Keratinocyte (primary cell): ENCODE measurements around the gene EBLN2. TPM values are rescaled to one million over a fixed set of nuclear protein-coding genes. Genes with fewer than 3 reads are reported as not detected.

Experiments
- DNase-seq: peaks from one replicate; pipeline ENCODE4 v3.0.0-alpha.2; 2011; ENCODE audit warnings: low read depth, missing footprints, low spot score
- FAIRE-seq: peaks from 2 replicates; lab custom pipeline; 2011; peaks lifted over from hg19 to GRCh38; lab: Jason Lieb, UNC
- H2AFZ ChIP-seq: 2 replicates; pipeline ENCODE4 v1.6.0; 2012; ENCODE audit warnings: low read length, control low read depth, inconsistent platforms; ENCODE audit not compliant: control insufficient read depth
- H3K27ac ChIP-seq: 2 replicates; pipeline ENCODE4 v1.5.1; 2011; ENCODE audit warnings: low read length; ENCODE audit not compliant: control insufficient read depth, insufficient read depth
- H3K27me3 ChIP-seq: 3 replicates; pipeline ENCODE4 v1.6.0; 2011; ENCODE audit warnings: low read length; ENCODE audit not compliant: control insufficient read depth, insufficient read depth; ENCODE audit errors: extremely low read depth
- H3K36me3 ChIP-seq, 2 experiments: 2 replicates in 1 of 2; 3 replicates in 1 of 2; pipeline ENCODE4 v1.5.1; 2011; ENCODE audit warnings: low read length in 2 of 2, mild to moderate bottlenecking in 1 of 2; ENCODE audit not compliant: control insufficient read depth in 2 of 2, insufficient read depth in 2 of 2; ENCODE audit errors: extremely low read depth in 1 of 2
- H3K4me1 ChIP-seq: 3 replicates; pipeline ENCODE4 v1.5.1; 2011; ENCODE audit warnings: low read length; ENCODE audit not compliant: control insufficient read depth, insufficient read depth; ENCODE audit errors: extremely low read depth
- H3K4me2 ChIP-seq: 3 replicates; pipeline ENCODE4 v1.6.0; 2011; ENCODE audit warnings: low read depth, low read length; ENCODE audit not compliant: control insufficient read depth, insufficient read depth; ENCODE audit errors: extremely low read depth
- H3K4me3 ChIP-seq, 3 experiments: fragments of 200-600 bp in 1 of 3; sonication (generic) in 1 of 3; 2 replicates in 2 of 3; 3 replicates in 1 of 3; pipeline ENCODE4 v1.5.1; 2011 to 2016; ENCODE audit warnings: low read length in 3 of 3, mild to moderate bottlenecking in 3 of 3, control low read depth in 2 of 3, inconsistent platforms in 1 of 3, low read depth in 1 of 3, mixed read lengths in 1 of 3, mixed run types in 1 of 3, moderate library complexity in 1 of 3; ENCODE audit not compliant: control insufficient read depth in 2 of 3, insufficient read depth in 2 of 3; ENCODE audit errors: extremely low read depth in 1 of 3
- H3K79me2 ChIP-seq: 2 replicates; pipeline ENCODE4 v1.6.0; 2012; ENCODE audit warnings: low read length; ENCODE audit not compliant: control insufficient read depth, insufficient read depth
- H3K9ac ChIP-seq: 3 replicates; pipeline ENCODE4 v1.6.0; 2011; ENCODE audit warnings: low read length; ENCODE audit not compliant: control insufficient read depth, insufficient read depth; ENCODE audit errors: extremely low read depth
- H3K9me1 ChIP-seq: 3 replicates; pipeline ENCODE4 v1.6.0; 2011; ENCODE audit warnings: low read length; ENCODE audit not compliant: control insufficient read depth, insufficient read depth; ENCODE audit errors: extremely low read depth
- H3K9me3 ChIP-seq: 2 replicates; pipeline ENCODE4 v1.5.1; 2012; ENCODE audit warnings: low read depth, low read length; ENCODE audit not compliant: control insufficient read depth
- H4K20me1 ChIP-seq: 3 replicates; pipeline ENCODE4 v1.6.0; 2011; ENCODE audit warnings: low read length; ENCODE audit not compliant: control insufficient read depth, insufficient read depth; ENCODE audit errors: extremely low read depth
- CTCF ChIP-seq, 3 experiments: IDR thresholded peaks in 1 of 3; conservative IDR thresholded peaks in 1 of 3; optimal IDR thresholded peaks in 1 of 3; 2 replicates in 2 of 3; 3 replicates in 1 of 3; pipeline versions ENCODE3 to v1.5.1; 2011; ENCODE audit warnings: low read length in 3 of 3, mild to moderate bottlenecking in 3 of 3, moderate library complexity in 2 of 3, control low read depth in 1 of 3, inconsistent platforms in 1 of 3; ENCODE audit not compliant: insufficient read depth in 2 of 3; ENCODE audit errors: extremely low read depth in 1 of 3
- EZH2 ChIP-seq: IDR thresholded peaks from one replicate; pipeline ENCODE4 v1.6.1; 2012; ENCODE audit warnings: inconsistent platforms, mild to moderate bottlenecking, low read length, moderate library complexity
- dilution Hi-C: fragments of 300-500 bp; cut with MboI; formaldehyde crosslinking; loops from one replicate; pipeline ENCODE4 v1.7.0; 2020; ENCODE audit warnings: low sequenced_read_pairs; ENCODE audit not compliant: extremely low pct_ligation_motif_present
- polyA plus RNA-seq, 5 experiments: library from polyadenylated mRNA; depleted of rRNA in 3 of 5; stranded (reverse) in 3 of 5; stranded (forward) in 1 of 5; unstranded in 1 of 5; fragments of >200 nt; gene quantifications; 1 replicate in 1 of 5; 2 replicates in 3 of 5; 3 replicates in 1 of 5; pipeline versions ENCODE4 v1.2.1 to v1.2.3, GENCODE V29; 2011 to 2012; ENCODE audit warnings: missing spikeins in 2 of 5, low read depth in 1 of 5, low replicate concordance in 1 of 5

The EBLN2 gene
- polyA plus RNA-seq, 1 donor (not counting 4 experiments of a cell fraction or from before 2014, with no cell fraction given): 4.0 TPM

- no peak for DNase-seq
- dilution Hi-C loops: no loop called here
- Histone ChIP-seq H3K4me1 (no peaks in the 10 kb centered on the region), H3K9me1 (no peaks in the 10 kb centered on the region), H4K20me1 (no peaks in the 10 kb centered on the region), H3K4me2 (no peak overlapping the region), H3K36me3 (no peaks in the 10 kb centered on the region), H3K9me3 (no peaks in the 10 kb centered on the region), H3K27me3 (no peaks in the 10 kb centered on the region), H3K27ac (no peak overlapping the region), H3K79me2 (no peaks in the 10 kb centered on the region), H3K4me3 (no peak overlapping the region), H3K9ac (no peak overlapping the region), H2AFZ (no peak overlapping the region)
- TF ChIP-seq CTCF (optimal IDR thresholded peaks at IDR 0.05 in 1 of 3, IDR thresholded peaks at IDR 0.05 in 1 of 3, conservative IDR thresholded peaks at IDR 0.05 in 1 of 3; ENCODE audit: extremely low read depth in 1 of 3, insufficient read depth in 2 of 3, low read length in 3 of 3): no peak
- TF ChIP-seq EZH2: no peak
- no peak for FAIRE-seq
Measured at GRCh38 chr3:73101881-73102280, 40.4 kb downstream of the EBLN2 start.

- no peak overlapping the region for H3K4me3 ChIP-seq
- H3K27ac ChIP-seq: no peak overlapping the region
- no peaks in the 10 kb centered on the region for H3K9me3 ChIP-seq
- FAIRE-seq (no peak), DNase-seq (no peak)
- no peaks in the 10 kb centered on the region for H4K20me1 ChIP-seq
- no peaks in the 10 kb centered on the region for H3K36me3 ChIP-seq
- no peaks in the 10 kb centered on the region for H3K79me2 ChIP-seq
- TF ChIP-seq CTCF (optimal IDR thresholded peaks at IDR 0.05 in 1 of 3, IDR thresholded peaks at IDR 0.05 in 1 of 3, conservative IDR thresholded peaks at IDR 0.05 in 1 of 3; ENCODE audit: extremely low read depth in 1 of 3, insufficient read depth in 2 of 3, low read length in 3 of 3) (no peak), EZH2 (no peak)
- H3K4me1 ChIP-seq: no peaks in the 10 kb centered on the region
- H3K9ac ChIP-seq: no peak overlapping the region
- H2AFZ ChIP-seq: no peak overlapping the region
- H3K27me3 ChIP-seq: no peaks in the 10 kb centered on the region
- no peak overlapping the region for H3K4me2 ChIP-seq
- dilution Hi-C loops: no loop called here
- no peaks in the 10 kb centered on the region for H3K9me1 ChIP-seq
Measured at GRCh38 chr3:73107215-73107614, 45.8 kb downstream of the EBLN2 start.
